Subcutaneous abdominal adipose tissue (tissue), 5 donors: ENCODE results near the gene ZNF443.
"Not testable (repeated sequence)": the region's sequence is repeated elsewhere in the genome, so short reads cannot be mapped to it uniquely, and the experiment has no call there.

ENCODE experiments used
- H3K27ac ChIP-seq: one replicate; pipeline ENCODE4 v1.7.0; 2013; ENCODE audit warnings: low read depth, mild to moderate bottlenecking, inconsistent platforms, low read length, moderate library complexity
- H3K27me3 ChIP-seq, 5 donors: one replicate each; pipeline ENCODE4 v1.7.0; 2013; ENCODE audit warnings: low read length in 5 of 5, inconsistent platforms in 1 of 5; ENCODE audit not compliant: control insufficient read depth in 5 of 5, insufficient read depth in 4 of 5
- H3K36me3 ChIP-seq, 5 donors: one replicate each; pipeline ENCODE4 v1.7.0; 2013; ENCODE audit warnings: low read length in 5 of 5; ENCODE audit not compliant: control insufficient read depth in 5 of 5, insufficient read depth in 5 of 5
- H3K4me1 ChIP-seq, 5 donors: one replicate each; pipeline ENCODE4 v1.7.0; 2013; ENCODE audit warnings: low read length in 5 of 5, mild to moderate bottlenecking in 3 of 5, moderate library complexity in 1 of 5; ENCODE audit not compliant: control insufficient read depth in 5 of 5, insufficient read depth in 5 of 5
- H3K4me3 ChIP-seq, 5 donors: one replicate each; pipeline ENCODE4 v1.7.0; 2013; ENCODE audit warnings: low read length in 5 of 5, low read depth in 1 of 5
- H3K9ac ChIP-seq, 5 donors: one replicate each; pipeline ENCODE4 v1.7.0; 2013; ENCODE audit warnings: low read length in 5 of 5, mild to moderate bottlenecking in 4 of 5, moderate library complexity in 3 of 5
- H3K9me3 ChIP-seq, 5 donors: one replicate each; pipeline ENCODE4 v1.7.0; 2013; ENCODE audit warnings: low read length in 5 of 5; ENCODE audit not compliant: control insufficient read depth in 5 of 5
- donor health status: healthy.
- donor health status: healthy.
- donor health status: healthy.
- donor health status: healthy.
- donor health status: healthy.

ZNF443 gene

DNA sequence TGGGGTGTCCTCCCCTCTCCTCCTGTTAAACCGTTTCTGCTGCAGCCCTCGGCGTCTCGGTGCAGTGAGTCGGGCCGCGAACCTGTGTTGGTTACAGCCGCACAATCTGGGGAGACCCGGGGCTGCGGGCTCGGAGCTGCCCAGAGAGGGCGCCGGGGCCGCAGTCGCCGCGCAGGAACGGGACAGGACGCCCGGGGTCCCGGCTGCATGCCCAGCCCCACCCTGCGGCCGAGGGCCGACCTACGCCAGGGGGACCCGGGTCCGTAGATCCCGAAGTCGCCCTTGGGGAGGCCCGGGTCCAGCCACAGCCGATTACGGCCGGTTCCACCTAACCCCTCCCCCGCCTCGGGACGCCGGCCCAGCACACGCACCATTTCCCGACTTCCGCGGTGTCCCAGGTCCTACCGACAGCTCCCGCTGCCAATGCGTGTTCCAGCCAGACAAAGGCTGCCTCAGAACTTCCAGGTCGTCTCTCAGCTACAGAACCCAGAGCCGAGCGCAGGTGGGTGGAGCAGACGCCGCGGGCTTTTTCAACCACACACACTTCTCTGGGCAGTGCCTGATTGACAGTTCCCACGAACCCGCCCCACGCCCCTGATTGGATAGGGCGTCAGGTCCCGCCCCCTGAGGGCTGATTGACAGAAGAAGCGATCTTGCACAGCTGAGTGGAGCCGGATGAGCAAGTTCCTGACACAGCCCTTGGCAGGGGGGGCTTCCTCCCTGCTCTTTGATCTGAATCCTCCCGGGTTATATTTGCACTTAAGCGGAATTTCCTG is at the start of gene ZNF443:
Gene ZNF443 (minus strand): TSS at position 481 of the 776 bp plus-strand sequence. CDS start 107 bp downstream, at position 374.
- Histone ChIP-seq H3K4me1 (peaks cover 0 to 12% (median 10%) of the 10 kb centered on the region in 5 donors), H3K9me3 (no peaks in the 10 kb centered on the region), H3K9ac (peak within 1 kb of the TSS in 4 of 5 donors; percentile 71 to 80 (median 72)), H3K27me3 (no peaks in the 10 kb centered on the region), H3K27ac (peak within 1 kb of the TSS; percentile 60), H3K4me3 (peak within 1 kb of the TSS; percentile 66 to 91 (median 88)), H3K36me3 (no peaks in the 10 kb centered on the region)

DNA sequence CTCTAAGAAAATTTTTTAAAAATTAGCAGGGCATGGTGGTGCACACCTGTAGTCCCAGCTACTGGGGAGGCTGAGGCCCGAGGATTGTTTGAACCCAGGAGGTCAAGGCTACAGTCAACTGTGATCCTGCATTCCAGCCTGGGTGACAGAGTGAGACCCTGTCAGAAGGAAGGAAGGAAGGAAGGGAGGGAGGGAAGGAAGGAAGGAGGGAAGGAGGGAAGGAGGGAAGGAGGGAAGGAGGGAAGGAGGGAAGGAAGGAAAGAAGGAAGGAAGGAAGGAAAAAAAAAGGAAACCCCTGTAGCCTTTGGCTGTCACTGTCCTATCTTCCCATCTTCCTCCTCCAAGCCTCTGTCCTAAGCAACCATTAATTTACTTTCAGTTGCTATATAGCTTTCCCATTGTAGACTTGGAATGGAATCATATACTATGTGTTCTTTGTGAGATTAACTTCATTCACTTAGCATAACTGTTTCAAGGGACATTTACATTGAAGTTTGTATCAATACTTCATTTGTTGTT is 45.5 kb upstream of the ZNF443 start:
- not testable (repeated sequence) for H3K4me3 ChIP-seq, H3K9ac ChIP-seq

DNA sequence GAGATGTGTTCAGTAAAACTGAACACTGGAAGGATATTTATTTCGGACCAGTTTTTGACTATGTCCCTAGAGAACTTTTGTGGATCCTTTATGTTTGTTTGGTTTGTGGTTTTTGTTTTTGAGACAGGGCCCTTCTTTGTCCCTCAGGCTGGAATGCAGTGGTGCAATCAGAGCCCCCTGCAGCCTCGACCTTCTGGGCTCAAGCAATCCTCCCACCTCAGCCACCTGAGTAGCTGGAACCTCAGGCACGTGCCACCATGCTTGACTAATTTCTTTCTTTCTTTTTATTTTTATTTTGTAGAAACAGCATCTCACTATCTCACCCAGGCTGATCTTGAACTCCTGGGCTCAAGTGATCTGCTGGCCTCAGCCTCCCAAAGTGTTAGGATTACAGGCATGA is 44.8 kb upstream of the ZNF443 start:
- no peaks in the 10 kb centered on the region for H3K27me3 ChIP-seq
- H3K36me3 ChIP-seq = no peaks in the 10 kb centered on the region
- H3K9me3 ChIP-seq = no peaks in the 10 kb centered on the region
- H3K27ac ChIP-seq = no peak overlapping the region
- H3K4me3 ChIP-seq = peak overlapping the region in 2 of 5 donors; percentile 95
- peaks cover 4 to 26% (median 19%) of the 10 kb centered on the region in 5 donors for H3K4me1 ChIP-seq
- no peak overlapping the region for H3K9ac ChIP-seq

More for the DNA sequence above, 45.5 kb upstream of the ZNF443 start:
- H3K9me3 ChIP-seq, H3K36me3 ChIP-seq, H3K27ac ChIP-seq, H3K27me3 ChIP-seq: not testable (repeated sequence)
- peaks cover 4 to 26% (median 19%) of the 10 kb centered on the region in 5 donors for H3K4me1 ChIP-seq

DNA sequence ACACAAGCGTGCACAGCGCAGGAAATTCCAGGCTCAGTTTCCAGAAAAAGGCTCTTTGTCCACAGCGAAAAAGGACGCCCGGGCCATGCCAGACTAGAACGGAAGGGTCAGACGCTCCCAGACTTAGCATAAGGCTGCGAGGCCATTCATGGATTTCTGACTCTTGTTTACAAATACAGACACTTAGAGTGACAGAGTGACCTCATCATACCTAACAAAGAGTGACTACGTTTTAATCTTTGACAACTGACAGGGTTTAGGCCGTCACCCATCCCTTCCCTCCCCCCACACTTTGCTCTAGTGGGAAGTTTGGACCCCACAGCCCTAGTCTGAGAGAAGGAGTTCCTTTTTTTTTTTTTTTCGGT is 44.2 kb upstream of the ZNF443 start:
- Histone ChIP-seq H3K9ac (peak overlapping the region in 4 of 5 donors; percentile 52 to 95 (median 74)), H3K4me3 (peak overlapping the region; percentile 95 to 99 (median 97)), H3K27ac (peak overlapping the region; percentile 60), H3K4me1 (peaks cover 4 to 26% (median 19%) of the 10 kb centered on the region in 5 donors), H3K27me3 (no peaks in the 10 kb centered on the region), H3K9me3 (no peaks in the 10 kb centered on the region), H3K36me3 (no peaks in the 10 kb centered on the region)

DNA sequence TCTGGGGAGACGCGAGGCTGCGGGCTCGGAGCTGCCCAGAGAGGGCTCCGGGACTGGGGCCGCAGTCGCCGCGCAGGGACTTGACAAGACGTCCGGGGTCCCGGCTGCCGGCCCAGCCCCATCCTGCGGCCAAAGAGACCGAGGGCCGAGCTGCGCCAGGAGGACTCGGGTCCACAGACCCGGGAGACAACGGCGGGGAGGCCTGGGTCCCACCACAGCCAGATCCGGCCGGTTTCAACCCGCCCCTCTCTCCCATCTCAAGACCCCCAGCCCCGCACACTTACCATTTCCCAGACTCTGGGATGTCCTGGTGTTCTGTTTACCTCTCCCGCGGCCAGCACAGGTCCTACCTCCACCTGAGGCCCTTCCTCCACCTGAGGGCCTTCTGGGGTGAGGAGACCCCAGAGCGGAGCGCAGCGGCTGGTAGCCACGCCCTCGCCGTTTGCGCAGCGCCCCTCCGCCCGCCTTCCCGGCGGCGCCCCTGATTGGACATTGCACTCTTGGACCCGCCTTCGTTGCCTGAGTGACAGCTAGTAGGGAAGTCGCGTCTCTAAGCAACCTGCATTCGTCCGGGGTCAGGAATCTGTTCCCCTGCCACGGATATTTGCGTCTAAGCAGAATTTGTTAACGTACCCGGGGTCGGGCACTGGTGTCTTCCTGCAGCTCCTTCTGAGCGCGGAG is 43.7 kb upstream of the ZNF443 start, which contains the start of gene ZNF709:
Gene ZNF709 (minus strand): TSS at position 446 of the 681 bp plus-strand sequence. CDS start 159 bp downstream, at position 287.
- H3K4me3 ChIP-seq = peak within 1 kb of the TSS; percentile 95 to 99 (median 97)
- H3K27me3 ChIP-seq = no peaks in the 10 kb centered on the region
- peak within 1 kb of the TSS; percentile 60 for H3K27ac ChIP-seq
- peak within 1 kb of the TSS; percentile 72 to 97 (median 90) for H3K9ac ChIP-seq
- H3K36me3 ChIP-seq = no peaks in the 10 kb centered on the region
- peaks cover 4 to 26% (median 19%) of the 10 kb centered on the region in 5 donors for H3K4me1 ChIP-seq
- H3K9me3 ChIP-seq = no peaks in the 10 kb centered on the region

DNA sequence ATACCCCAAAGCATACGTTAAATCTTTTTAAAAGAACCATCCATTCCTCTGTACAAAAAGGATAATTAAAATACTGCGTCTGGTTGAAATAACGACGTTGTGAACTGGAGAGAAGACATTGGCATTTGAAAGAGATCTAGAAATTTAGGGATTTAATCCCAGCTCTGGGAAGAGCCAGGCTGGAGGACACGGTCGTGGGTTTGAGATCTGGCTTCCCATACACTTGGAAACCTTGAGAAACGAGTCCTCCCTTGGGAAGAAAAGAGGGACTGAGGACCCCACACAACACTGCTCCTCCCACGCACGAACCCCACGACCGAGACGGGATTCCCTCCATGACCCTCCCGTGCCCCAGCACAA is 43.2 kb upstream of the ZNF443 start:
- H3K4me3 ChIP-seq = peak overlapping the region; percentile 80 to 99 (median 97)
- peak overlapping the region; percentile 72 to 97 (median 90) for H3K9ac ChIP-seq
- peak overlapping the region; percentile 60 for H3K27ac ChIP-seq
- H3K27me3 ChIP-seq = no peaks in the 10 kb centered on the region
- no peaks in the 10 kb centered on the region for H3K36me3 ChIP-seq
- H3K9me3 ChIP-seq = no peaks in the 10 kb centered on the region
- peaks cover 4 to 26% (median 19%) of the 10 kb centered on the region in 5 donors for H3K4me1 ChIP-seq

DNA sequence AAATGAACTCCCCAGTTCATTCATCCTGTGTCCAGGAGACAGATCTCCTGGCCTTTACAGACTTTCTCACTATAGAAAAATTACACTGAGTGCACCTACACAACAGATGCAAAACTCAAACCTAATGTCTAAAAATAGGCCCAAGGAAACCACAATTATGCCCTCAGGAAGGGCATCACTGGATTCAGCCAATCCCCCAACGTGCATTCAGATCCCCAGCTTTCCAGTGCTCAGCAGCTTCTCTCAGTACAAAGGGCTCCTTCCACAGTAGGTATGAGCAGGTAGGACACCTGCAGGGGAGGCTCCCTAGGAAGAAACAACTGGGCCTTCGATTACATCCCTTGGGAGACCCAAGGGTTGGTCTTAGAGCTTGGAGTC is 41.7 kb upstream of the ZNF443 start:
- H3K9ac ChIP-seq = no peak overlapping the region
- H3K4me3 ChIP-seq = no peak overlapping the region
- H3K27ac ChIP-seq = no peak overlapping the region
- H3K36me3 ChIP-seq = no peaks in the 10 kb centered on the region
- H3K27me3 ChIP-seq = no peaks in the 10 kb centered on the region
- no peaks in the 10 kb centered on the region for H3K9me3 ChIP-seq
- H3K4me1 ChIP-seq = peaks cover 4 to 26% (median 19%) of the 10 kb centered on the region in 5 donors

DNA sequence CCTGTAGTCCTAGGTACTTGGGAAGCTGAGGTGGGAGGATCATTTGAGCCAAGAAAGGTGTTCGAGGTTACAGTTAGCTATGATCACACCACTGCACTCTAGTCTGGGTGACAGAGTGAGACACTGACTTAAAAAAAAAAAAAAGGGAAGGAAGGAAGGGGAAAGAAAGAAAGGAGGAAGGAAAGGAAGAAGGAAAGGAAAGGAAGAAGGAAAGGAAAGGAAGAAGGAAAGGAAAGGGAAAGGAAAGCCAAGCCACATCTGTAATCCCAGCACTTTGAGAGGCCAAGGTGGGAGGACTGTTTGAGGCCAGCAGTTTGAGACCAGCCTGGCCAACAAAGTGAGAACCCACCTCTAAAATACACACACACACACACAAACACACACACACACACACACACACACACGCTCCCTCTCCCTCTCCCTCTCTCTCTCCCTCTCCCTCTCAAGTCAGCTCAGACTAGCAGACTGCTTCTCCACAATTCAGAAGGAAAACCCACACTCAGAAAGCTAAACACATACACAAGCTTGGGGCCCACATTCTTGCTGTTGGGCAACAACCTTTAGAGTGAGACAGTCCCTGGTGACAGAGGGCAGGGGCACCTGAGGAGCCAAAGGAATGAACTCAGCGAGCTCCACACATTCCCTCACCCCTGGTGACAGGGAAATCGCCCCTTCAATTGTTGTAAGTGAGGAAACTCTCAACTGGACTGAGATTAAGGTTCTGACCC is 41.1 kb upstream of the ZNF443 start:
- Histone ChIP-seq H3K27me3 (no peaks in the 10 kb centered on the region), H3K9ac (no peak overlapping the region), H3K4me1 (peaks cover 4 to 25% (median 19%) of the 10 kb centered on the region in 5 donors), H3K36me3 (no peaks in the 10 kb centered on the region), H3K27ac (no peak overlapping the region), H3K4me3 (no peak overlapping the region), H3K9me3 (no peaks in the 10 kb centered on the region)

DNA sequence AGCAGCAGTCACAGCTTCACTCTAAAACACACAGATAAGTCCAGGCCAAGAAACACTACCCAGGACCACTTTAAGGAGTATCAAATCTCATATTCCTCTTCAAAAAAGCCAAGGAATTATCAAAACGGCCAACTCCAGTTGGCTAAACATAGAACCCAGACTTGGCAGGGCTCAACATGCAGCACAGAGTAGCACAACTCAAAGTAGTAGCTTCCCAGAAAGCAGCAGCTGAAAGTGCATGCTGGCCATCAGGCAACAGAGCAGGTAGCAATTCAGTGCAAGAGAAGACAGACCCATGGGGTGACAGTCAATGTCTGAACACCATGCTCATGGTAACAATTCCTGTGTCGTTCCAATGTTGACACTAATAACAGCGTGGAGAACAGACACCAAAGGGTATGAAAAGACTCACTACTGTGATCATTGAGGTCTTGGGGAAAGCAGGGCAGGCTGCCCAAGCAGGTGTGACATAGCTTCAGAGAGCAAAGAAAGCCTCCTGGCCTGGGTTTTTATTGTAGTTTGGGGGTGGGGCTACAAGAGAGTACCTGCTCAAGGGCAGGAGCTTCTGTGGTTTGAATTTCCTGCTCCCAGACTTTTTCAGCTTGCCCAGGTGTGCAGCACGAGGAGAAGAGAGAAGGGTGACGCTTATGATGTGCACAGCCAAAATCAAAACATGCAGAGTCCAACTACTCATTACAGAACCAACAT is 37.6 kb upstream of the ZNF443 start:
- Histone ChIP-seq H3K4me1 (peaks cover 0 to 5% (median 2%) of the 10 kb centered on the region in 5 donors), H3K27me3 (no peaks in the 10 kb centered on the region), H3K9ac (no peak overlapping the region), H3K9me3 (no peaks in the 10 kb centered on the region), H3K4me3 (no peak overlapping the region), H3K36me3 (no peaks in the 10 kb centered on the region), H3K27ac (no peak overlapping the region)
